ENCODE data around the gene PROM1. TPM values are rescaled to one million over a fixed set of nuclear protein-coding genes. Genes with fewer than 3 reads are reported as not detected.

Gene PROM1
- total and polyA plus RNA-seq, 2 of the 4 experiments (the other 2 are of a cell fraction), result not detected

GRCh38 chr4:15989424-15989823, 94.4 kb downstream of the PROM1 start:
- Histone ChIP-seq H2BK15ac (ENCODE audit: low read depth, low read length) (no peak overlapping the region), H2AK9ac (replicated peaks; ENCODE audit: low read depth, low read length, poor library complexity) (no peak overlapping the region), H2AFZ (replicated peaks; ENCODE audit: low read length, poor library complexity) (no peak overlapping the region), H2BK20ac (ENCODE audit: low read depth, low read length) (no peak overlapping the region), H3K4ac (ENCODE audit: low read depth, low read length) (no peak overlapping the region), H3K9me3 (ENCODE audit: control insufficient read depth, insufficient read depth, low read length) (no peaks in the 10 kb centered on the region), H2BK5ac (ENCODE audit: low read depth, low read length, poor library complexity, severe bottlenecking) (no peak overlapping the region), H3K27ac (ENCODE audit: insufficient read depth, low read length) (no peak overlapping the region), H2BK120ac (ENCODE audit: low read depth, low read length) (no peak overlapping the region), H4K8ac (ENCODE audit: low read depth in 2 of 2, low read length in 2 of 2) (no peak overlapping the region), H3K14ac (replicated peaks; ENCODE audit: low read depth, low read length) (no peak overlapping the region), H3K9me1 (ENCODE audit: insufficient read depth, low read length) (no peaks in the 10 kb centered on the region), H3K4me3 (ENCODE audit: insufficient read depth, low read depth, low read length) (no peak overlapping the region), H3K27me3 (ENCODE audit: control insufficient read depth, insufficient read depth, low read length) (peaks cover 18% of the 10 kb centered on the region), H3K23ac (ENCODE audit: low read depth, low read length) (no peak overlapping the region), H4K5ac (ENCODE audit: low read depth, low read length) (no peak overlapping the region), H3K4me2 (ENCODE audit: low read depth, low read length) (no peak overlapping the region), H3K9ac (ENCODE audit: low read depth, low read length) (no peak overlapping the region), H3K36me3 (ENCODE audit: control insufficient read depth, insufficient read depth, low read length) (no peaks in the 10 kb centered on the region), H3K56ac (ENCODE audit: extremely low read depth, insufficient read depth, low read length) (no peak overlapping the region), H2AK5ac (ENCODE audit: low read depth, low read length) (no peak overlapping the region), H4K20me1 (ENCODE audit: insufficient read depth, low read length) (no peaks in the 10 kb centered on the region), H3K4me1 (ENCODE audit: control insufficient read depth, insufficient read depth, low read length) (no peaks in the 10 kb centered on the region), H3K79me1 (ENCODE audit: low read depth in 1 of 2, low read length in 2 of 2) (no peaks in the 10 kb centered on the region), H4K91ac (ENCODE audit: insufficient read depth, low read depth, low read length) (no peak overlapping the region), H3K18ac (ENCODE audit: low read depth, low read length) (no peak overlapping the region)
- TF ChIP-seq MAZ (IDR thresholded peaks at IDR 0.05; ENCODE audit: borderline replicate concordance, low read depth, low read length), result no peak
- no peak for TF ChIP-seq RFX5 (IDR thresholded peaks at IDR 0.05; ENCODE audit: low read depth, low read length)
- no peak for TF ChIP-seq RAD21 (IDR thresholded peaks at IDR 0.05; ENCODE audit: low read length)
- no peak for TF ChIP-seq MXI1 (IDR thresholded peaks at IDR 0.05; ENCODE audit: borderline replicate concordance, low read depth, low read length)
- TF ChIP-seq FOS (IDR thresholded peaks at IDR 0.05; ENCODE audit: low read depth, low read length), result no peak
- TF ChIP-seq NFE2L2 (IDR thresholded peaks at IDR 0.05; ENCODE audit: low read depth, low read length), result no peak
- no peak for TF ChIP-seq RCOR1 (IDR thresholded peaks at IDR 0.05; ENCODE audit: insufficient replicate concordance, low read length)
- no peak for TF ChIP-seq USF2 (IDR thresholded peaks at IDR 0.05; ENCODE audit: low read depth, low read length)
- no peak for TF ChIP-seq CTCF (conservative IDR thresholded peaks at IDR 0.05; ENCODE audit: low read depth, low read length)
- no peak for TF ChIP-seq CEBPB (IDR thresholded peaks at IDR 0.05; ENCODE audit: low read depth, low read length)
- no peak for TF ChIP-seq CHD1 (IDR thresholded peaks at IDR 0.05; ENCODE audit: low read depth, low read length)
- TF ChIP-seq MAFK (IDR thresholded peaks at IDR 0.05; ENCODE audit: low read depth, low read length), result no peak
- TF ChIP-seq SMC3 (IDR thresholded peaks at IDR 0.05; ENCODE audit: low read depth, low read length), result no peak
- no peak for TF ChIP-seq BHLHE40 (IDR thresholded peaks at IDR 0.05; ENCODE audit: low read depth, low read length)
- TF ChIP-seq ELK1 (IDR thresholded peaks at IDR 0.05; ENCODE audit: borderline replicate concordance, low read depth, low read length), result no peak
- no peak for TF ChIP-seq POLR2A (IDR thresholded peaks at IDR 0.05; ENCODE audit: low read depth, low read length)
- dilution Hi-C loops (cut with HindIII; ENCODE audit: low sequenced_read_pairs, unreplicated experiment), result no loop called here
- in situ Hi-C loops (cut with MboI; ENCODE audit: low sequenced_read_pairs), result no loop called here
- ATAC-seq (ENCODE audit: low read depth) (no peak), DNase-seq (no peak)
- BruUV-seq (replicated peaks), result no TSS peak
- WGBS, 2 experiments (ENCODE audit: extremely low coverage in 2 of 2, insufficient read length in 1 of 2), result no CpG with 5 or more reads among the region's 6 CpGs
- CTCF ChIA-PET, result no interaction called here
- intact Hi-C loops (cut with micrococcal nuclease), result no loop called here
- POLR2A ChIA-PET (ENCODE audit: unreplicated experiment), result no interaction called here
